ENCODE results near the gene TMEM109.

TMEM109 gene

GRCh38 chr11:60970890-60971289 lies 56.9 kb downstream of the TMEM109 start:
- no peak for DNase-seq (ENCODE audit: low spot score)

GRCh38 chr11:60971520-60971919 lies 57.6 kb downstream of the TMEM109 start, which contains the start of gene CD6:
Gene CD6 (plus strand): TSS chr11:60971680. CDS start chr11:60971866, 186 bp downstream.
- DNase-seq (ENCODE audit: low spot score): no peak

GRCh38 chr11:60972182-60973030 lies 58.4 kb downstream of the TMEM109 start:
- no peak for DNase-seq (ENCODE audit: low spot score)
